Cardiac fibroblast (primary cell): ENCODE data around the gene SLC6A19.

Source experiments
- DNase-seq, 2 donors: peaks; one replicate each; pipeline versions ENCODE4 v3.0.0 to v3.0.0-alpha.2; 2010; ENCODE audit warnings: low read depth in 2 of 2
- H3K4me3 ChIP-seq, 2 donors: replicated peaks in 1 of 2; 1 replicate in 1 of 2; 2 replicates in 1 of 2; pipeline ENCODE4 v1.5.1; 2011; ENCODE audit warnings: low read depth in 2 of 2, low read length in 2 of 2, mild to moderate bottlenecking in 2 of 2, moderate library complexity in 1 of 2
- TF ChIP-seq, protein P1 (sequence below): IDR thresholded peaks from one replicate; pipeline ENCODE4 v1.5.1; 2011; ENCODE audit warnings: low read depth, mild to moderate bottlenecking, low read length, inconsistent platforms

The SLC6A19 gene

GRCh38 chr5:1180841-1181271 is 20.5 kb upstream of the SLC6A19 start:
- no peak for DNase-seq
- no peak overlapping the region for H3K4me3 ChIP-seq
- TF ChIP-seq, protein P1, sequence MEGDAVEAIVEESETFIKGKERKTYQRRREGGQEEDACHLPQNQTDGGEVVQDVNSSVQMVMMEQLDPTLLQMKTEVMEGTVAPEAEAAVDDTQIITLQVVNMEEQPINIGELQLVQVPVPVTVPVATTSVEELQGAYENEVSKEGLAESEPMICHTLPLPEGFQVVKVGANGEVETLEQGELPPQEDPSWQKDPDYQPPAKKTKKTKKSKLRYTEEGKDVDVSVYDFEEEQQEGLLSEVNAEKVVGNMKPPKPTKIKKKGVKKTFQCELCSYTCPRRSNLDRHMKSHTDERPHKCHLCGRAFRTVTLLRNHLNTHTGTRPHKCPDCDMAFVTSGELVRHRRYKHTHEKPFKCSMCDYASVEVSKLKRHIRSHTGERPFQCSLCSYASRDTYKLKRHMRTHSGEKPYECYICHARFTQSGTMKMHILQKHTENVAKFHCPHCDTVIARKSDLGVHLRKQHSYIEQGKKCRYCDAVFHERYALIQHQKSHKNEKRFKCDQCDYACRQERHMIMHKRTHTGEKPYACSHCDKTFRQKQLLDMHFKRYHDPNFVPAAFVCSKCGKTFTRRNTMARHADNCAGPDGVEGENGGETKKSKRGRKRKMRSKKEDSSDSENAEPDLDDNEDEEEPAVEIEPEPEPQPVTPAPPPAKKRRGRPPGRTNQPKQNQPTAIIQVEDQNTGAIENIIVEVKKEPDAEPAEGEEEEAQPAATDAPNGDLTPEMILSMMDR = no peak

DNA sequence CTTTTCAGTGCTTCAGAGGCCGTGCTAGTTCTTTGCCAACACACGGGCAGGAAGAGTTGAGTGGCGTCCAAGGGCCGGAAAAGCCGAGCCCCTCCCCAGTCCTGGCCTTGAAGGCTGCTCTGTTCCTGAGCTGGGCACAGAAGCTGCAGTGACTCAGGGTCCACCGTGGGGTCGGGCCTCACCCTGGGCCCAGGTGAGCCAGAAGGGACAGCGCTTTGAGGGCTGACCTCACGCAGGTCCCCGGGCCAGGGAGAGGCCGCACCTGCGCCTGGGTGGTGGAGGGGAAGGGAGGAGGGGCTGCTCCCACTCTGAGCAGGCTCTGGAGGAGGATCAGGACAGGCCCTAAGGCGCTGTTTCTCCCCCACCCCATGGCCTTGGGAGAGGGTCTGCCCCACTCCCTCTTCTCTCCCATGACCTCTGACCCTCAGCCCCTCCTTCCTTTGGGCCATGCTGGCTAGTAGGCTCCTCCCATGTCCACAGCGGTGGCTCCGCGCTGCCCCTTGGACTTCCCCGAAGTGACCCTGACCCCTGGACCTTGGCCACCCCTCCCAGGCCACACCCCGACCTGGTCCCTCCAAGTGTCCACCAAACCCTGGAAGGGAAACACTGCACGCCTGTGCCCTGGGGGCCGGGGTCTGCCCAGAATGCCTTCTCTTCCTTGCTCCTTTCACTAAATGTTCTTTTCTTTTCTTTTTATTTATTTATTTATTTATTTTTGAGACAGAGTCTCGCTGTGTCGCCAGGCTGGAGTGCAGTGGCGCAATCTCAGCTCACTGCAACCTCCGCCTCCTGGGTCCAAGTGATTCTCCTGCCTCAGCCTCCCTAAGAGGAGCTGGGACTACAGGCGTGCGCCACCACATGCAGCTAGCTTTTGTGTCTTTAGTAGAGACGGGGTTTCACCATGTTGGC is 19.7 kb upstream of the SLC6A19 start:
- TF ChIP-seq, protein P1 = no peak
- no peak for DNase-seq
- H3K4me3 ChIP-seq = no peak overlapping the region

GRCh38 chr5:1182360-1182632 is 19.1 kb upstream of the SLC6A19 start:
- H3K4me3 ChIP-seq = no peak overlapping the region
- no peak for DNase-seq
- TF ChIP-seq, protein P1 = no peak

GRCh38 chr5:1182633-1183423 is 18.6 kb upstream of the SLC6A19 start:
- no peak overlapping the region for H3K4me3 ChIP-seq
- TF ChIP-seq, protein P1 = no peak
- no peak for DNase-seq

GRCh38 chr5:1183424-1184162 is 17.8 kb upstream of the SLC6A19 start:
- TF ChIP-seq, protein P1 = no peak
- no peak for DNase-seq
- H3K4me3 ChIP-seq = no peak overlapping the region

DNA sequence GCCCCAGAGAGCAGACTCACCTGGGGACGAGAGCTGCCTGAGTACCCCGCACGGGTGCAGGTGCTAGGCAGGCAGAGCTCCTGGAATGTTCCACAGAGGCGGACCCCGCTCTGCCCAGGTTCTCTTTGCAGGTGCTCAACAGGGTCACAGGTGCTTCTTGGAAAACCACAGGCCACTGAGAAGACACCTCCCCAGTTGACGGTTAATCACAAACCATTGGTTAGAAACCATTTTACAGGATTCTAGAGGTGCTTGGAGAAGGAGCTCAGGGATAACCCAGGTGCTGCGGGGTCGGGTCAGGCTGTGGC is 17.3 kb upstream of the SLC6A19 start:
- DNase-seq = no peak
- TF ChIP-seq, protein P1 = no peak
- no peak overlapping the region for H3K4me3 ChIP-seq
